K562 (cell line): ENCODE measurements around the gene FAM117B. TPM values are rescaled to one million over a fixed set of nuclear protein-coding genes. Genes with fewer than 3 reads are reported as not detected.

Experiments used
- ATAC-seq: fragments of 200-7000 bp; cut with Tn5 transposase; 3 replicates; pipeline ENCODE4 v1.9.1; 2020; ENCODE audit warnings: moderate library complexity
- BruUV-seq: library from RNA; stranded (reverse); fragments of 400-500 nt; replicated peaks from 2 replicates; lab custom pipeline; 2021; lab: Mats Ljungman, UMichigan
- CTCF ChIA-PET: fragments of 300-600 bp; formaldehyde crosslinking; extraction: SDS; loops from one replicate; lab custom pipeline; 2021; ENCODE audit warnings: low intra/inter-chr PET ratio; lab: Yijun Ruan, JAX
- POLR2A ChIA-PET: fragments of 300-600, 350-650 bp; sonication (Branson Sonifier 250); formaldehyde crosslinking; extraction: SDS; loops from one replicate; lab custom pipeline; 2021; ENCODE audit warnings: antibody characterized with exemption, inconsistent platforms; lab: Yijun Ruan, JAX
- DNase-seq, 4 experiments: peaks; one replicate each; pipeline versions ENCODE4 v3.0.0 to v3.0.0-alpha.2; 2011 to 2018; ENCODE audit warnings: low spot score in 3 of 4, mixed read lengths in 3 of 4; ENCODE audit errors: extremely low read depth in 1 of 4
- FAIRE-seq: peaks from 2 replicates; lab custom pipeline; 2011; peaks lifted over from hg19 to GRCh38; lab: Jason Lieb, UNC
- H2AFZ ChIP-seq: 2 replicates; pipeline ENCODE4 v1.6.0; 2011; ENCODE audit warnings: low read depth, low read length, control low read depth, inconsistent platforms
- H3K27ac ChIP-seq: fragments of 200-600 bp; 3 replicates; pipeline ENCODE4 v1.8.0; 2011; ENCODE audit warnings: low read depth, mild to moderate bottlenecking, control low read depth, inconsistent platforms, low read length, moderate library complexity, mixed read lengths; ENCODE audit errors: extremely low read depth
- H3K27me3 ChIP-seq, 2 experiments: fragments of 300-600 bp in 1 of 2; 2 replicates in 1 of 2; 3 replicates in 1 of 2; pipeline versions ENCODE4 v1.6.0 to v1.8.0; 2011; ENCODE audit warnings: inconsistent platforms in 2 of 2, low read length in 2 of 2, mild to moderate bottlenecking in 1 of 2, mixed read lengths in 1 of 2, moderate library complexity in 1 of 2; ENCODE audit not compliant: control insufficient read depth in 2 of 2, insufficient read depth in 2 of 2
- H3K36me3 ChIP-seq: fragments of 300-600 bp; 3 replicates; pipeline ENCODE4 v1.8.0; 2011; ENCODE audit warnings: mild to moderate bottlenecking, low read length, inconsistent platforms; ENCODE audit not compliant: control insufficient read depth, insufficient read depth
- H3K4me1 ChIP-seq, 2 experiments: fragments of 200-600 bp in 1 of 2; replicated peaks in 1 of 2; 2 replicates in 1 of 2; 3 replicates in 1 of 2; pipeline versions ENCODE4 v1.5.1 to v1.8.0; 2011; ENCODE audit warnings: inconsistent platforms in 2 of 2, low read length in 2 of 2, mild to moderate bottlenecking in 1 of 2, mixed read lengths in 1 of 2, moderate library complexity in 1 of 2; ENCODE audit not compliant: control insufficient read depth in 2 of 2, insufficient read depth in 2 of 2
- H3K4me2 ChIP-seq: 2 replicates; pipeline ENCODE4 v1.6.1; 2011; ENCODE audit warnings: low read length, control low read depth, inconsistent platforms, mixed read lengths; ENCODE audit not compliant: insufficient read depth
- H3K4me3 ChIP-seq: fragments of 200-600 bp; sonication (generic), shearing (Covaris generic); 2 replicates; pipeline ENCODE4 v1.5.1; 2016; ENCODE audit warnings: control low read depth, inconsistent platforms
- H3K79me2 ChIP-seq: fragments of 200-600 bp; 3 replicates; pipeline ENCODE4 v1.8.0; 2011; ENCODE audit warnings: low read length, inconsistent platforms; ENCODE audit not compliant: control insufficient read depth, insufficient read depth
- H3K9ac ChIP-seq, 2 experiments: 2 replicates each; pipeline versions ENCODE4 v1.6.0 to v1.6.1; 2011; ENCODE audit warnings: low read depth in 2 of 2, low read length in 2 of 2, control low read depth in 1 of 2, inconsistent platforms in 1 of 2, mild to moderate bottlenecking in 1 of 2, mixed read lengths in 1 of 2; ENCODE audit not compliant: insufficient read depth in 1 of 2
- H3K9me1 ChIP-seq: one replicate; pipeline ENCODE4 v1.6.0; 2011; ENCODE audit warnings: inconsistent platforms, mild to moderate bottlenecking, low read length, moderate library complexity; ENCODE audit not compliant: control insufficient read depth, insufficient read depth
- H3K9me3 ChIP-seq: replicated peaks from 2 replicates; pipeline ENCODE4 v1.5.1; 2011; ENCODE audit warnings: low read depth, low read length, inconsistent platforms; ENCODE audit not compliant: control insufficient read depth, insufficient read depth
- H4K20me1 ChIP-seq: replicated peaks from 2 replicates; pipeline ENCODE4 v1.6.1; 2011; ENCODE audit warnings: low read length, inconsistent platforms, mixed read lengths; ENCODE audit not compliant: control insufficient read depth, insufficient read depth
- BRD4 ChIP-seq: fragments of 200-600 bp; sonication (generic); IDR thresholded peaks from 2 replicates; pipeline ENCODE4 v1.6.1; 2017; ENCODE audit warnings: inconsistent platforms
- CBX1 ChIP-seq: sonication (generic); IDR thresholded peaks from 2 replicates; pipeline ENCODE4 v1.6.1; 2016; ENCODE audit warnings: antibody characterized with exemption, low read depth, mild to moderate bottlenecking
- CCAR2 ChIP-seq: fragments of 200-400 bp; formaldehyde crosslinking; IDR thresholded peaks from 2 replicates; pipeline ENCODE4 v1.6.1; 2017; ENCODE audit warnings: mild to moderate bottlenecking, low read depth, low read length
- E2F3 ChIP-seq: fragments of 250-450 bp; sonication (Bioruptor Pico); IDR thresholded peaks from 2 replicates; pipeline ENCODE4 v1.4.0; 2020; ENCODE audit warnings: mild to moderate bottlenecking
- ETS2 ChIP-seq: IDR thresholded peaks from 2 replicates; pipeline ENCODE4 v1.6.1; 2016; ENCODE audit warnings: borderline replicate concordance, missing genetic modification characterization, mild to moderate bottlenecking, moderate library complexity, missing compliant biosample characterization; ENCODE audit not compliant: poor library complexity, severe bottlenecking
- GATAD2A ChIP-seq: fragments of 450-650 bp; IDR thresholded peaks from 2 replicates; pipeline ENCODE4 v1.6.1; 2017
- NR1H2 ChIP-seq: sonication (generic); formaldehyde crosslinking; IDR thresholded peaks from 2 replicates; pipeline ENCODE4 v1.4.0; 2020; ENCODE audit warnings: mild to moderate bottlenecking, missing genetic modification reagents
- NR4A1 ChIP-seq, 2 experiments: fragments of 250-450 bp in 1 of 2; fragments of 450-650 bp in 1 of 2; sonication (Bioruptor Pico) in 1 of 2; IDR thresholded peaks; 2 replicates each; pipeline versions ENCODE4 v1.4.0 to v1.6.1; 2016 to 2020; ENCODE audit warnings: mild to moderate bottlenecking in 2 of 2, missing compliant biosample characterization in 1 of 2, missing genetic modification characterization in 1 of 2, moderate library complexity in 1 of 2
- POLR2AphosphoS2 ChIP-seq: IDR thresholded peaks from 2 replicates; pipeline ENCODE4 v1.6.1; 2012; ENCODE audit warnings: low read length, improper control_type of control experiment
- RBM15 ChIP-seq: fragments of 200-400 bp; formaldehyde crosslinking; IDR thresholded peaks from 2 replicates; pipeline ENCODE4 v1.6.1; 2018; ENCODE audit warnings: mild to moderate bottlenecking, low read length, moderate library complexity; ENCODE audit not compliant: insufficient read depth
- RFX5 ChIP-seq: IDR thresholded peaks from 2 replicates; pipeline ENCODE4 v1.6.1; 2011; ENCODE audit warnings: low read depth, mild to moderate bottlenecking, improper control_type of control experiment, low read length
- XRCC3 ChIP-seq: fragments of 450-650 bp; IDR thresholded peaks from 2 replicates; pipeline ENCODE4 v1.6.1; 2017; ENCODE audit warnings: mild to moderate bottlenecking, moderate library complexity
- ZBTB7A ChIP-seq: IDR thresholded peaks from 2 replicates; pipeline ENCODE4 v1.6.1; 2011; ENCODE audit warnings: low read depth, mild to moderate bottlenecking, low read length, moderate library complexity, borderline replicate concordance; ENCODE audit not compliant: control insufficient read depth
- ZFPM2 ChIP-seq: fragments of 250-450 bp; sonication (Bioruptor Pico); IDR thresholded peaks from 2 replicates; pipeline ENCODE4 v1.5.1; 2022; ENCODE audit warnings: mild to moderate bottlenecking
- ZNF699 ChIP-seq: fragments of 250-450 bp; sonication (Bioruptor Pico); IDR thresholded peaks from 2 replicates; pipeline ENCODE4 v1.8.0; 2021; ENCODE audit warnings: mild to moderate bottlenecking, moderate library complexity; ENCODE audit not compliant: insufficient replicate concordance
- WGBS: fragments of 100-300 bp; shearing (Covaris generic); methylation state at CpG from one replicate; pipeline ENCODE4 v1.1.6; 2016; ENCODE audit warnings: low coverage, mixed read lengths; ENCODE audit not compliant: insufficient coverage; ENCODE audit errors: missing lambda C conversion rate; 5-methylcytosine and 5-hydroxymethylcytosine counted together
- in situ Hi-C: fragments of 300-500 bp; cut with MboI; formaldehyde crosslinking; loops from 4 replicates; pipeline ENCODE4 v1.15.0; 2018; ENCODE audit warnings: inconsistent platforms, mixed read lengths
- intact Hi-C: fragments of 100-400 bp; cut with micrococcal nuclease; formaldehyde crosslinking; loops from 2 replicates; pipeline ENCODE4 v1.14.2; 2022
- polyA plus RNA-seq, 8 experiments: library from polyadenylated mRNA; depleted of rRNA in 4 of 8; stranded (reverse) in 5 of 8; unstranded in 3 of 8; fragments of >200 nt; fragmentation: Nextera tagmentation in 2 of 8; fragmentation: Illumina TruSeq in 1 of 8; extraction: Ambion mirVana in 2 of 8; extraction: Trizol in 1 of 8; gene quantifications; 2 replicates each; pipeline versions ENCODE4 v1.2.1 to v1.2.3, GENCODE V29; 2011 to 2014; ENCODE audit warnings: inconsistent platforms in 1 of 8, missing spikeins in 1 of 8
- total RNA-seq, 7 experiments: library from RNA; depleted of rRNA in 6 of 7; stranded (reverse); fragments of >200 nt in 6 of 7; fragmentation: Illumina TruSeq in 2 of 7; extraction: Trizol in 2 of 7; gene quantifications; 2 replicates each; pipeline versions ENCODE4 v1.2.1 to v1.2.3, GENCODE V29; 2011 to 2021; ENCODE audit warnings: low replicate concordance in 1 of 7
- TF ChIP-seq, protein P1 (sequence below): fragments of 450-650 bp; conservative IDR thresholded peaks from 2 replicates; pipeline ENCODE4 v1.6.1; 2016; ENCODE audit warnings: missing genetic modification characterization, low read depth, mild to moderate bottlenecking, control low read depth, missing compliant biosample characterization
- TF ChIP-seq, protein P2 (sequence below): fragments of 450-650 bp; IDR thresholded peaks from 2 replicates; pipeline ENCODE4 v1.7.0; 2016; ENCODE audit warnings: borderline replicate concordance

FAM117B gene
- total and polyA plus RNA-seq, 9 of the 15 experiments (the other 6 are each of a cell fraction or from before 2014, with no cell fraction given), result 1.6 to 5.2 (median 2.6) TPM

DNA sequence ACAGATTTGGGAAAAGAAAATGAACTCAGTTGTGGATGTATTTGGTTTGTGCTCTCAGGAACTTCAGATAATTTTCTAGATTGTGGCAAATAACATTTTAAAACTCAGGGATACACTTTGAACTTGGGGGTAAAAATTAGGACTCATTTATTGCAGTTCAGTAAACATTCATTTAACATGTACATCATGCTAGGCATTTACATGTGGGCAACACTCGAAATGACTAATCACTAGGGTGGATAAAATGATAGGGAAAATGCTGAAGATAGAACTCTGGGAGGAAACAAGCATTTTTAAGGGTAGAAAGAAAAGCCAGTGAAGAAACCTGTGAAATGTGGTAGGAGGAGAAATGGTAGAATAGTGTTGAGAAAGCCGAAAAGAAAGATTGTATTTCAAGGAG is 7.8 kb downstream of the FAM117B start:
- ChIA-PET CTCF (no interaction called here), POLR2A (interaction anchor here (1.0 kb wide), 1 partner anchor 8 kb away, joined by 5 read pairs; the partner anchor contains the start of gene FAM117B)
- no peak for ATAC-seq
- peaks cover 34% of the 10 kb centered on the region for H3K79me2 ChIP-seq
- no peak overlapping the region for H3K9ac ChIP-seq
- intact Hi-C loops, result no loop called here
- no peak for FAIRE-seq
- no peak overlapping the region for H3K4me2 ChIP-seq
- no peak overlapping the region for H3K4me3 ChIP-seq
- H4K20me1 ChIP-seq, result no peaks in the 10 kb centered on the region
- in situ Hi-C loops, result no loop called here
- no peak overlapping the region for H3K27ac ChIP-seq
- H2AFZ ChIP-seq, result no peak overlapping the region
- WGBS, result 18% methylated on average over 2 of the region's 2 CpGs
- no peaks in the 10 kb centered on the region for H3K36me3 ChIP-seq
- no peaks in the 10 kb centered on the region for H3K9me3 ChIP-seq
- H3K4me1 ChIP-seq, result peaks cover 0 to 4% of the 10 kb centered on the region in 2 experiments; a peak in 2 of 5 replicates
- no peaks in the 10 kb centered on the region for H3K27me3 ChIP-seq
- H3K9me1 ChIP-seq, result no peaks in the 10 kb centered on the region
- no peak for TF ChIP-seq XRCC3
- no peak for TF ChIP-seq RFX5
- no peak for TF ChIP-seq NR1H2 (CRISPR knock-in tag)
- TF ChIP-seq ZFPM2 (CRISPR knock-in tag), result no peak
- no peak for TF ChIP-seq RBM15
- TF ChIP-seq, protein P1, sequence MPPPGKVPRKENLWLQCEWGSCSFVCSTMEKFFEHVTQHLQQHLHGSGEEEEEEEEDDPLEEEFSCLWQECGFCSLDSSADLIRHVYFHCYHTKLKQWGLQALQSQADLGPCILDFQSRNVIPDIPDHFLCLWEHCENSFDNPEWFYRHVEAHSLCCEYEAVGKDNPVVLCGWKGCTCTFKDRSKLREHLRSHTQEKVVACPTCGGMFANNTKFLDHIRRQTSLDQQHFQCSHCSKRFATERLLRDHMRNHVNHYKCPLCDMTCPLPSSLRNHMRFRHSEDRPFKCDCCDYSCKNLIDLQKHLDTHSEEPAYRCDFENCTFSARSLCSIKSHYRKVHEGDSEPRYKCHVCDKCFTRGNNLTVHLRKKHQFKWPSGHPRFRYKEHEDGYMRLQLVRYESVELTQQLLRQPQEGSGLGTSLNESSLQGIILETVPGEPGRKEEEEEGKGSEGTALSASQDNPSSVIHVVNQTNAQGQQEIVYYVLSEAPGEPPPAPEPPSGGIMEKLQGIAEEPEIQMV (tag), result no peak
- TF ChIP-seq ZBTB7A, result no peak
- no peak for TF ChIP-seq ETS2
- no peak for TF ChIP-seq E2F3
- no peak for TF ChIP-seq ZNF699 (CRISPR knock-in tag)
- no peak for TF ChIP-seq GATAD2A
- no peak for TF ChIP-seq CCAR2
- no peak for TF ChIP-seq POLR2AphosphoS2
- no peak for TF ChIP-seq CBX1
- no peak for TF ChIP-seq BRD4
- TF ChIP-seq, protein P2, sequence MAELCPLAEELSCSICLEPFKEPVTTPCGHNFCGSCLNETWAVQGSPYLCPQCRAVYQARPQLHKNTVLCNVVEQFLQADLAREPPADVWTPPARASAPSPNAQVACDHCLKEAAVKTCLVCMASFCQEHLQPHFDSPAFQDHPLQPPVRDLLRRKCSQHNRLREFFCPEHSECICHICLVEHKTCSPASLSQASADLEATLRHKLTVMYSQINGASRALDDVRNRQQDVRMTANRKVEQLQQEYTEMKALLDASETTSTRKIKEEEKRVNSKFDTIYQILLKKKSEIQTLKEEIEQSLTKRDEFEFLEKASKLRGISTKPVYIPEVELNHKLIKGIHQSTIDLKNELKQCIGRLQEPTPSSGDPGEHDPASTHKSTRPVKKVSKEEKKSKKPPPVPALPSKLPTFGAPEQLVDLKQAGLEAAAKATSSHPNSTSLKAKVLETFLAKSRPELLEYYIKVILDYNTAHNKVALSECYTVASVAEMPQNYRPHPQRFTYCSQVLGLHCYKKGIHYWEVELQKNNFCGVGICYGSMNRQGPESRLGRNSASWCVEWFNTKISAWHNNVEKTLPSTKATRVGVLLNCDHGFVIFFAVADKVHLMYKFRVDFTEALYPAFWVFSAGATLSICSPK, result no peak
- TF ChIP-seq NR4A1 (CRISPR knock-in tag; IDR thresholded peaks at IDR 0.05), result no peak
- TF ChIP-seq NR4A1 (tag; IDR thresholded peaks at IDR 0.05), result no peak
- no TSS peak for BruUV-seq
- no peak for DNase-seq
